Measurements from ENCODE around the gene TNN.
"Not testable (repeated sequence)": the region's sequence is repeated elsewhere in the genome, so short reads cannot be mapped to it uniquely, and the experiment has no call there.

Gene TNN

GRCh38 chr1:175072099-175072951, 4.7 kb downstream of the TNN start:
- DNase-seq (ENCODE audit: low read depth): no peak

- no peak for DNase-seq (ENCODE audit: low read depth)
These were observed 5.4 kb downstream of the TNN start for GRCh38 chr1:175073061-175073460.

- DNase-seq (ENCODE audit: low read depth): no peak
These were observed 6.0 kb downstream of the TNN start for GRCh38 chr1:175073633-175074032.

- DNase-seq (ENCODE audit: low read depth): no peak
These were observed 8.2 kb downstream of the TNN start for GRCh38 chr1:175075572-175076568.

- no peak for DNase-seq (ENCODE audit: low read depth)
These were observed 9.9 kb downstream of the TNN start for GRCh38 chr1:175077356-175078030.

- DNase-seq (ENCODE audit: low read depth): no peak
These were observed 11.0 kb downstream of the TNN start for GRCh38 chr1:175078629-175079028.

- DNase-seq (ENCODE audit: low read depth): no peak
These were observed 11.7 kb downstream of the TNN start for GRCh38 chr1:175079338-175079737.

- no peak for DNase-seq (ENCODE audit: low read depth)
These were observed 12.4 kb downstream of the TNN start for GRCh38 chr1:175080030-175080429.

- DNase-seq (ENCODE audit: low read depth): no peak
These were observed 14.3 kb downstream of the TNN start for GRCh38 chr1:175081983-175082382.

GRCh38 chr1:175088525-175088951, 20.9 kb downstream of the TNN start:
- DNase-seq (ENCODE audit: low read depth): no peak

- no peak for DNase-seq (ENCODE audit: low read depth)
These were observed 21.6 kb downstream of the TNN start for GRCh38 chr1:175089136-175089718.

- no peak for DNase-seq (ENCODE audit: low read depth)
These were observed 23.1 kb downstream of the TNN start for GRCh38 chr1:175090780-175091179.

- DNase-seq (ENCODE audit: low read depth): no peak
These were observed 27.0 kb downstream of the TNN start for GRCh38 chr1:175094626-175095025.

GRCh38 chr1:175095069-175095468, 27.4 kb downstream of the TNN start:
- no peak for DNase-seq (ENCODE audit: low read depth)

GRCh38 chr1:175095978-175096607, 28.5 kb downstream of the TNN start:
- DNase-seq (ENCODE audit: low read depth): no peak

GRCh38 chr1:175097361-175097760, 29.7 kb downstream of the TNN start:
- DNase-seq (ENCODE audit: low read depth): no peak

- no peak for DNase-seq (ENCODE audit: low read depth)
These were observed 32.3 kb downstream of the TNN start for GRCh38 chr1:175099916-175100315.

- DNase-seq (ENCODE audit: low read depth): not testable (repeated sequence)
These were observed 34.5 kb downstream of the TNN start for GRCh38 chr1:175102166-175102565.

GRCh38 chr1:175106536-175106935, 38.9 kb downstream of the TNN start:
- not testable (repeated sequence) for DNase-seq (ENCODE audit: low read depth)

- DNase-seq (ENCODE audit: low read depth): not testable (repeated sequence)
These were observed 40.7 kb downstream of the TNN start for GRCh38 chr1:175108331-175108820.

- DNase-seq (ENCODE audit: low read depth): no peak
These were observed 47.4 kb downstream of the TNN start for GRCh38 chr1:175114996-175115395.
